ENCODE data around the gene MAVS.
A peak's percentile ranks its signal among the peaks of the same experiment; 100 is the strongest.
"Not testable (repeated sequence)": the region's sequence is repeated elsewhere in the genome, so short reads cannot be mapped to it uniquely, and the experiment has no call there.

Gene MAVS

DNA sequence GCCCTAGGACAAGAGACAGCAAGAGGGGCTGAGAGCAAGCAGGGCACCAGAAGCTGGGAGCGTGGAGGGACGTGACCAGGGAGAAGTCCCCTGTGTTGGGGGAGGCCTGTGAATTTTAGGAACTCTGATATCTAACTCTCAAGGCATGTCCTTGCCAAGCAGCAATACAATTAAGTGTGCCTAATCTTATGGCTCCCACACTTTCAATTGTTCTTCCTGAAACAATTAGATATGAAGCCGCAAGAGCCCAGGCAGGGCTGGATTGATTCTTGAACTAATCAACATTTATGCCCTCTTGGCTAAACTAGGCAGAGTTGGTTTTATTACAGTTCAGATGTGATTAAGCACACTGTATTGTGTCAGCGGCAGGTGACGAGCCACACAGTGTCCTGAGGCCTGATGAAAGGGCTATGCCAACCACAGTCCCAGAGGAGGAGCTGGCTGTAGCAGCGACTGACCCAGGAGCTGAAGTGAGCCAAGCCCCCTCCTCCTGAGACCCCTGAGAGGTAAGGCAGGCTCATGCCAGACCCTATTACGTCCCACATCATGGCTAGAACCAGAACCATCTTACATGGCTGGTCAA lies 4.2 kb upstream of the MAVS start:
- Histone ChIP-seq H3F3A (ENCODE audit: control insufficient read depth, insufficient read depth) (peaks cover 5% of the 10 kb centered on the region; the same call in 1 of the 2 replicates), H3K9me3 (ENCODE audit: control insufficient read depth, insufficient read depth, low read length) (no peaks in the 10 kb centered on the region), H3K79me2 (ENCODE audit: control insufficient read depth, low read length) (peaks cover 13% of the 10 kb centered on the region), H3K27ac (ENCODE audit: low read depth, low read length) (no peak overlapping the region), H3K4me2 (ENCODE audit: low read length) (no peak overlapping the region), H4K20me1 (ENCODE audit: control insufficient read depth, insufficient read depth, low read depth, low read length) (peaks cover 2% of the 10 kb centered on the region), H3K9me2 (replicated peaks; ENCODE audit: control insufficient read depth, low read length) (no peaks in the 10 kb centered on the region), H3K27me3 (ENCODE audit: control insufficient read depth, low read length) (no peaks in the 10 kb centered on the region), H3K36me3 (ENCODE audit: control insufficient read depth, low read length) (peaks cover 9% of the 10 kb centered on the region), H3K4me1 (ENCODE audit: control insufficient read depth, low read length) (peaks cover 11% of the 10 kb centered on the region), H3K4me3 (ENCODE audit: low read length) (no peak overlapping the region)
- TF ChIP-seq EZH2phosphoT487 (IDR thresholded peaks at IDR 0.05; ENCODE audit: borderline replicate concordance, low read length) = no peak
- TF ChIP-seq, protein P1, sequence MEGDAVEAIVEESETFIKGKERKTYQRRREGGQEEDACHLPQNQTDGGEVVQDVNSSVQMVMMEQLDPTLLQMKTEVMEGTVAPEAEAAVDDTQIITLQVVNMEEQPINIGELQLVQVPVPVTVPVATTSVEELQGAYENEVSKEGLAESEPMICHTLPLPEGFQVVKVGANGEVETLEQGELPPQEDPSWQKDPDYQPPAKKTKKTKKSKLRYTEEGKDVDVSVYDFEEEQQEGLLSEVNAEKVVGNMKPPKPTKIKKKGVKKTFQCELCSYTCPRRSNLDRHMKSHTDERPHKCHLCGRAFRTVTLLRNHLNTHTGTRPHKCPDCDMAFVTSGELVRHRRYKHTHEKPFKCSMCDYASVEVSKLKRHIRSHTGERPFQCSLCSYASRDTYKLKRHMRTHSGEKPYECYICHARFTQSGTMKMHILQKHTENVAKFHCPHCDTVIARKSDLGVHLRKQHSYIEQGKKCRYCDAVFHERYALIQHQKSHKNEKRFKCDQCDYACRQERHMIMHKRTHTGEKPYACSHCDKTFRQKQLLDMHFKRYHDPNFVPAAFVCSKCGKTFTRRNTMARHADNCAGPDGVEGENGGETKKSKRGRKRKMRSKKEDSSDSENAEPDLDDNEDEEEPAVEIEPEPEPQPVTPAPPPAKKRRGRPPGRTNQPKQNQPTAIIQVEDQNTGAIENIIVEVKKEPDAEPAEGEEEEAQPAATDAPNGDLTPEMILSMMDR (IDR thresholded peaks at IDR 0.05; ENCODE audit: low read depth, low read length, poor library complexity, severe bottlenecking) = no peak

DNA sequence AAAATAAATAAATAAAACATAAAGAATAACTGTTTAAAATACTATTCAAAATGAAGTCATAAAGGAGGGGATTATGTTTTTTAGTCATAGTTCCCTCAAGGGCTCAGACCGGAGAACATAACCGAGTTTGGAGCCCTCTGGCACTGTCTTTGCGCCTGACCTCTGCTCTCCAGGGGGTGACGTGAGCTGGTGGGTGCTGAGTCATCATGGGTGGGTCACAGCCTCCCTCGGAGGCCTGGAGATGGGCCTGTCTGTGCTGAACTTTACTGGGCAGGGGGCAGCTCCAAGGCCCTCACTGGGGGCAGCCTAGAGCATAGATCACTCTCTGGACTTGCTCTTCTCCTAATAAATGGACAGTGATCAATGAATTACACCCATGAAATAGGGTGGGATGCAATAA lies 3.1 kb upstream of the MAVS start:
- Histone ChIP-seq H3K9me2 (replicated peaks; ENCODE audit: control insufficient read depth, low read length) (no peaks in the 10 kb centered on the region), H3K36me3 (ENCODE audit: control insufficient read depth, low read length) (peaks cover 15% of the 10 kb centered on the region), H3K9me3 (ENCODE audit: control insufficient read depth, insufficient read depth, low read length) (no peaks in the 10 kb centered on the region), H3K4me2 (ENCODE audit: low read length) (no peak overlapping the region), H4K20me1 (ENCODE audit: control insufficient read depth, insufficient read depth, low read depth, low read length) (peaks cover 6% of the 10 kb centered on the region), H3K4me1 (ENCODE audit: control insufficient read depth, low read length) (peaks cover 21% of the 10 kb centered on the region), H3K27me3 (ENCODE audit: control insufficient read depth, low read length) (no peaks in the 10 kb centered on the region), H3F3A (ENCODE audit: control insufficient read depth, insufficient read depth) (peaks cover 5% of the 10 kb centered on the region; the same call in 1 of the 2 replicates), H3K4me3 (ENCODE audit: low read length) (no peak overlapping the region), H3K79me2 (ENCODE audit: control insufficient read depth, low read length) (peaks cover 24% of the 10 kb centered on the region), H3K27ac (ENCODE audit: low read depth, low read length) (no peak overlapping the region)
- no peak for TF ChIP-seq EZH2phosphoT487 (IDR thresholded peaks at IDR 0.05; ENCODE audit: borderline replicate concordance, low read length)
- TF ChIP-seq, protein P1 (IDR thresholded peaks at IDR 0.05; ENCODE audit: low read depth, low read length, poor library complexity, severe bottlenecking) = no peak

GRCh38 chr20:3843990-3844619 lies 2.5 kb upstream of the MAVS start:
- not testable (repeated sequence) for H3K27ac ChIP-seq (ENCODE audit: low read depth, low read length); H3K4me2 ChIP-seq (ENCODE audit: low read length)

DNA sequence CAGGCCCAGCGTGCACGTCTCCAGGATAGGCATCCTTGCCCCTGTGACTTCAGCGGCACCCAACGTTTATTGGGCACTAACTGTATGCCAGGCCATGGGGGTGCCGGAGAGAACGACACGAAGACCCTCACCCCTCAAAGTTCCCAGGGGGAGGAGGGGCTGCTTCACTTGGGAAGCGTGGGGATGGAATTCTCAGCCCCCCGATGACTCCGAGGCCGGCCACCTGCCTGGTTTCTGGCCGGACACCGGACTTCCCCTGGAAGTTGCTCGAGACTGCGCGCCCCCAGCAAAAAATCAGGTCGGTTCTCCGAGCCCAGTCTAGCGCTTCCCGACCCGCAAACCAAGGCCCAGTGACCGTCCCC lies 275 bp upstream of the MAVS start:
- H3K4me2 ChIP-seq (ENCODE audit: low read length) = peak overlapping the region; percentile 90
- TF ChIP-seq, protein P1 (IDR thresholded peaks at IDR 0.05; ENCODE audit: low read depth, low read length, poor library complexity, severe bottlenecking) = no peak
- TF ChIP-seq EZH2phosphoT487 (IDR thresholded peaks at IDR 0.05; ENCODE audit: borderline replicate concordance, low read length) = no peak
- peaks cover 18% of the 10 kb centered on the region for H3K4me1 ChIP-seq (ENCODE audit: control insufficient read depth, low read length)
- H3F3A ChIP-seq (ENCODE audit: control insufficient read depth, insufficient read depth) = peaks cover 5% of the 10 kb centered on the region; the same call in 1 of the 2 replicates
- peaks cover 19% of the 10 kb centered on the region for H3K36me3 ChIP-seq (ENCODE audit: control insufficient read depth, low read length)
- H3K9me2 ChIP-seq (replicated peaks; ENCODE audit: control insufficient read depth, low read length) = no peaks in the 10 kb centered on the region
- H3K27ac ChIP-seq (ENCODE audit: low read depth, low read length) = peak overlapping the region; percentile 27; the same call in 1 of the 2 replicates
- no peaks in the 10 kb centered on the region for H3K27me3 ChIP-seq (ENCODE audit: control insufficient read depth, low read length)
- H3K4me3 ChIP-seq (ENCODE audit: low read length) = peak overlapping the region; percentile 98
- peaks cover 41% of the 10 kb centered on the region for H3K79me2 ChIP-seq (ENCODE audit: control insufficient read depth, low read length)
- peaks cover 6% of the 10 kb centered on the region for H4K20me1 ChIP-seq (ENCODE audit: control insufficient read depth, insufficient read depth, low read depth, low read length)
- H3K9me3 ChIP-seq (ENCODE audit: control insufficient read depth, insufficient read depth, low read length) = no peaks in the 10 kb centered on the region

More at GRCh38 chr20:3843990-3844619, 2.5 kb upstream of the MAVS start:
- Histone ChIP-seq H3K79me2 (ENCODE audit: control insufficient read depth, low read length) (peaks cover 30% of the 10 kb centered on the region), H3K4me1 (ENCODE audit: control insufficient read depth, low read length) (peaks cover 21% of the 10 kb centered on the region), H3K36me3 (ENCODE audit: control insufficient read depth, low read length) (peaks cover 19% of the 10 kb centered on the region)
- not testable (repeated sequence) for H3K27me3 ChIP-seq (ENCODE audit: control insufficient read depth, low read length); H3K4me3 ChIP-seq (ENCODE audit: low read length); H3K9me3 ChIP-seq (ENCODE audit: control insufficient read depth, insufficient read depth, low read length); H4K20me1 ChIP-seq (ENCODE audit: control insufficient read depth, insufficient read depth, low read depth, low read length); H3K9me2 ChIP-seq (replicated peaks; ENCODE audit: control insufficient read depth, low read length); H3F3A ChIP-seq (ENCODE audit: control insufficient read depth, insufficient read depth)
